Measurements from ENCODE around the gene ATP13A1. TPM values are rescaled to one million over a fixed set of nuclear protein-coding genes. Genes with fewer than 3 reads are reported as not detected.

Gene ATP13A1
- polyA plus RNA-seq, 1 of the 3 experiments (the other 2 are of a cell fraction): 67.9 TPM

DNA sequence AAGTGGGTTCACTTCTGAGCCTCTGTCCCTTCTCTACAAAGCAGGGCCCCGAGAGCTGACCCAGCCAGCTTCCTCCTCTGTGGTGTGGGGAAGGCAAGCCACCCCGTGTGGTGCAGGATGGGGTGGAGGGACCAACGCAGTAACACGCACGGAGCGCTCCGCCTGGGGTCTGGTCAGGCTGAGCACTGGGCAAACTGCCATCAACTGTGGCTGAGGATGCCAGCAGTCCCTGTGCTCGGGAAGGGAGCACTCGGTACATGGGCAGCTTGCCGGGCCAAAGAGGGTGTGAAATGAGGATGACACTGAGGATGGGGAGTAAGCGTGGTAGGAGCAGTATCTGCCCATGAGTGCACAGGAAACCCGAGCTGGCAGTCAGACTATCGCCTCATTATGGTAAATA lies 12.4 kb downstream of the ATP13A1 start:
- H3K79me2 ChIP-seq (ENCODE audit: insufficient read depth): no peaks in the 10 kb centered on the region
- WGBS (ENCODE audit: low lambda C conversion rate): 83% methylated on average over 10 of the region's 13 CpGs
- H2AFZ ChIP-seq (ENCODE audit: low read depth): no peak overlapping the region
- H3K9me3 ChIP-seq: no peaks in the 10 kb centered on the region
- peaks cover 7 to 86% of the 10 kb centered on the region in 2 experiments for H3K36me3 ChIP-seq (replicated peaks in 1 of 2; ENCODE audit: control insufficient read depth in 1 of 2, insufficient read depth in 2 of 2, low read length in 1 of 2)
- H4K20me1 ChIP-seq (ENCODE audit: insufficient read depth): no peaks in the 10 kb centered on the region
- H3K9ac ChIP-seq: no peak overlapping the region
- no peak for DNase-seq
- no peaks in the 10 kb centered on the region for H3K9me2 ChIP-seq
- H3K4me1 ChIP-seq (ENCODE audit: control insufficient read depth in 1 of 2, insufficient read depth in 2 of 2, low read depth in 1 of 2, low read length in 1 of 2): peaks cover 0 to 2% of the 10 kb centered on the region in 2 experiments; a peak in 1 of 4 replicates
- CTCF ChIA-PET: interaction anchor here (0.9 to 5.5 kb wide), 3 partner anchors 13 to 119 kb away, joined by 3 to 49 read pairs (median 9); partner anchors contain the start of gene ATP13A1
- H3F3A ChIP-seq (replicated peaks; ENCODE audit: insufficient read depth): peaks cover 3% of the 10 kb centered on the region
- POLR2A ChIA-PET: no interaction called here
- no peak overlapping the region; a peak in 1 of 4 replicates for H3K27ac ChIP-seq (ENCODE audit: low read depth in 2 of 2, low read length in 1 of 2)
- H3K4me2 ChIP-seq: no peak overlapping the region
- TF ChIP-seq MAX (IDR thresholded peaks at IDR 0.05; ENCODE audit: low read depth) (no peak), MEF2A (IDR thresholded peaks at IDR 0.05; ENCODE audit: borderline replicate concordance, low read depth) (no peak), CHD2 (IDR thresholded peaks at IDR 0.05; ENCODE audit: low read length, partially characterized antibody) (no peak), RCOR1 (IDR thresholded peaks at IDR 0.05; ENCODE audit: low read length) (no peak), GABPA (IDR thresholded peaks at IDR 0.05; ENCODE audit: low read depth) (no peak), NRF1 (IDR thresholded peaks at IDR 0.05; ENCODE audit: low read depth, low read length) (no peak), JUND (IDR thresholded peaks at IDR 0.05) (no peak)
- TF ChIP-seq, protein P1, sequence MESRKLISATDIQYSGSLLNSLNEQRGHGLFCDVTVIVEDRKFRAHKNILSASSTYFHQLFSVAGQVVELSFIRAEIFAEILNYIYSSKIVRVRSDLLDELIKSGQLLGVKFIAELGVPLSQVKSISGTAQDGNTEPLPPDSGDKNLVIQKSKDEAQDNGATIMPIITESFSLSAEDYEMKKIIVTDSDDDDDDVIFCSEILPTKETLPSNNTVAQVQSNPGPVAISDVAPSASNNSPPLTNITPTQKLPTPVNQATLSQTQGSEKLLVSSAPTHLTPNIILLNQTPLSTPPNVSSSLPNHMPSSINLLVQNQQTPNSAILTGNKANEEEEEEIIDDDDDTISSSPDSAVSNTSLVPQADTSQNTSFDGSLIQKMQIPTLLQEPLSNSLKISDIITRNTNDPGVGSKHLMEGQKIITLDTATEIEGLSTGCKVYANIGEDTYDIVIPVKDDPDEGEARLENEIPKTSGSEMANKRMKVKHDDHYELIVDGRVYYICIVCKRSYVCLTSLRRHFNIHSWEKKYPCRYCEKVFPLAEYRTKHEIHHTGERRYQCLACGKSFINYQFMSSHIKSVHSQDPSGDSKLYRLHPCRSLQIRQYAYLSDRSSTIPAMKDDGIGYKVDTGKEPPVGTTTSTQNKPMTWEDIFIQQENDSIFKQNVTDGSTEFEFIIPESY (IDR thresholded peaks at IDR 0.05; ENCODE audit: borderline replicate concordance, low read depth): no peak
- H3K4me3 ChIP-seq (ENCODE audit: low read depth in 2 of 2, low read length in 1 of 2): no peak overlapping the region
- no peaks in the 10 kb centered on the region for H3K27me3 ChIP-seq (ENCODE audit: insufficient read depth)

DNA sequence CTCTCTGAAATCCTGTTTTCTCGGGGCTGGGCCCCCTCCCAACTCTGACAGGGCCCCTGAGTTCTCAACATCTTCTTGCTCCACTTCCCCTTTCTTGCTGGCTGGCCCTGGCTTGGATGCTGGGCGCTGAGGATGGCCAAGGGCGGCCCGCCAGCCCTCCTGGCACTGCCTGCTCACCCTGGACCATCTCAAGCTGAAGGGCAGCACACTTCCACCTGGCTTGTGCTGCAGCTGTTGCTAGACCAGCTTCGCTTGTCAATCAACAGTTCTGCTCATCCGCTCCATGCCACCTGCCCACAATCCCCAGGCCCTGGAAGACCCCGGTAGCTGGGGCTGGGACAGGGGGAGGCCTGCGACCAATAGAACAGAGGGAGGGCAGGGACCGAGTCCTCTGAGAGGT lies 13.1 kb downstream of the ATP13A1 start:
- Histone ChIP-seq H3K9me3 (no peaks in the 10 kb centered on the region), H3K79me2 (ENCODE audit: insufficient read depth) (no peaks in the 10 kb centered on the region), H2AFZ (ENCODE audit: low read depth) (no peak overlapping the region), H3K27me3 (ENCODE audit: insufficient read depth) (no peaks in the 10 kb centered on the region), H4K20me1 (ENCODE audit: insufficient read depth) (no peaks in the 10 kb centered on the region), H3K4me2 (no peak overlapping the region), H3K4me1 (ENCODE audit: control insufficient read depth in 1 of 2, insufficient read depth in 2 of 2, low read depth in 1 of 2, low read length in 1 of 2) (peaks cover 0 to 2% of the 10 kb centered on the region in 2 experiments; a peak in 1 of 4 replicates), H3K9me2 (no peaks in the 10 kb centered on the region), H3K9ac (no peak overlapping the region), H3F3A (replicated peaks; ENCODE audit: insufficient read depth) (peaks cover 3% of the 10 kb centered on the region), H3K4me3 (ENCODE audit: low read depth in 2 of 2, low read length in 1 of 2) (no peak overlapping the region), H3K36me3 (replicated peaks in 1 of 2; ENCODE audit: control insufficient read depth in 1 of 2, insufficient read depth in 2 of 2, low read length in 1 of 2) (peaks cover 7 to 86% of the 10 kb centered on the region in 2 experiments), H3K27ac (ENCODE audit: low read depth in 2 of 2, low read length in 1 of 2) (no peak overlapping the region; a peak in 1 of 4 replicates)
- WGBS (ENCODE audit: low lambda C conversion rate): 100% methylated on average over 9 of the region's 9 CpGs
- ChIA-PET CTCF (interaction anchor here (2.6 to 5.5 kb wide), 2 partner anchors 96 to 118 kb away, joined by 9 to 49 read pairs; no protein-coding TSS in a partner anchor), POLR2A (no interaction called here)
- TF ChIP-seq, protein P2, sequence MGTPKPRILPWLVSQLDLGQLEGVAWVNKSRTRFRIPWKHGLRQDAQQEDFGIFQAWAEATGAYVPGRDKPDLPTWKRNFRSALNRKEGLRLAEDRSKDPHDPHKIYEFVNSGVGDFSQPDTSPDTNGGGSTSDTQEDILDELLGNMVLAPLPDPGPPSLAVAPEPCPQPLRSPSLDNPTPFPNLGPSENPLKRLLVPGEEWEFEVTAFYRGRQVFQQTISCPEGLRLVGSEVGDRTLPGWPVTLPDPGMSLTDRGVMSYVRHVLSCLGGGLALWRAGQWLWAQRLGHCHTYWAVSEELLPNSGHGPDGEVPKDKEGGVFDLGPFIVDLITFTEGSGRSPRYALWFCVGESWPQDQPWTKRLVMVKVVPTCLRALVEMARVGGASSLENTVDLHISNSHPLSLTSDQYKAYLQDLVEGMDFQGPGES (IDR thresholded peaks at IDR 0.05; ENCODE audit: low read depth, low read length): no peak
- TF ChIP-seq GATA2 (CRISPR knock-in tag; IDR thresholded peaks at IDR 0.05) (no peak), RAD21 (IDR thresholded peaks at IDR 0.05; ENCODE audit: low read length) (no peak), POLR2AphosphoS5 (IDR thresholded peaks at IDR 0.05; ENCODE audit: low read depth, low read length) (no peak), SIN3A (IDR thresholded peaks at IDR 0.05; ENCODE audit: borderline replicate concordance, low read depth, low read length) (no peak), YY1 (IDR thresholded peaks at IDR 0.05; ENCODE audit: low read depth) (no peak)
- TF ChIP-seq, protein P3, sequence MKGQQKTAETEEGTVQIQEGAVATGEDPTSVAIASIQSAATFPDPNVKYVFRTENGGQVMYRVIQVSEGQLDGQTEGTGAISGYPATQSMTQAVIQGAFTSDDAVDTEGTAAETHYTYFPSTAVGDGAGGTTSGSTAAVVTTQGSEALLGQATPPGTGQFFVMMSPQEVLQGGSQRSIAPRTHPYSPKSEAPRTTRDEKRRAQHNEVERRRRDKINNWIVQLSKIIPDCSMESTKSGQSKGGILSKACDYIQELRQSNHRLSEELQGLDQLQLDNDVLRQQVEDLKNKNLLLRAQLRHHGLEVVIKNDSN (IDR thresholded peaks at IDR 0.05; ENCODE audit: borderline replicate concordance, low read depth): no peak
- TF ChIP-seq, protein P1 (IDR thresholded peaks at IDR 0.05; ENCODE audit: borderline replicate concordance, low read depth): no peak
- no peak for DNase-seq
